Measurements from ENCODE around the gene ATP6V0E2.
"Not testable (repeated sequence)": the region's sequence is repeated elsewhere in the genome, so short reads cannot be mapped to it uniquely, and the experiment has no call there.

Gene ATP6V0E2

GRCh38 chr7:149873074-149873969, at the start of gene ATP6V0E2:
TSS of gene ATP6V0E2 (plus strand) at chr7:149873969. CDS start at chr7:149874066, 97 bp downstream.
- DNase-seq, result peak; percentile 91

DNA sequence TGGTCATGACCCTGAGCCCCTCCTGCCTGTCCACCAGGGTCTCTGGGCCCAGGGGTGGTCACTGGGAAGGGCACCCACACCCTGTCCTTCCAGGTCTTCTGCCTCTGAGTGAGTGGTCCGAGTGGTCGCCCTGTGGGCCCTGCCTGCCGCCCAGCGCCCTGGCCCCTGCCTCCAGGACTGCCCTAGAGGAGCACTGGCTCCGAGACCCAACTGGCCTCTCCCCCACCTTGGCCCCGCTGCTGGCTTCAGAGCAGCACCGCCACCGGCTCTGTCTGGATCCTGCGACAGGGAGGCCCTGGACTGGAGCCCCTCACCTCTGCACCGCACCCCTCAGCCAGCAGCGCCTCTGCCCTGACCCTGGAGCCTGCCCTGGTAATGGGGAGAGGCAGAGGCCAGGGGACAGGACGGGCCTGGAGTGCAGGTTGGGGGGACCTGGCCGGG, 49.4 kb upstream of the ATP6V0E2 start:
- no peak for DNase-seq

DNA sequence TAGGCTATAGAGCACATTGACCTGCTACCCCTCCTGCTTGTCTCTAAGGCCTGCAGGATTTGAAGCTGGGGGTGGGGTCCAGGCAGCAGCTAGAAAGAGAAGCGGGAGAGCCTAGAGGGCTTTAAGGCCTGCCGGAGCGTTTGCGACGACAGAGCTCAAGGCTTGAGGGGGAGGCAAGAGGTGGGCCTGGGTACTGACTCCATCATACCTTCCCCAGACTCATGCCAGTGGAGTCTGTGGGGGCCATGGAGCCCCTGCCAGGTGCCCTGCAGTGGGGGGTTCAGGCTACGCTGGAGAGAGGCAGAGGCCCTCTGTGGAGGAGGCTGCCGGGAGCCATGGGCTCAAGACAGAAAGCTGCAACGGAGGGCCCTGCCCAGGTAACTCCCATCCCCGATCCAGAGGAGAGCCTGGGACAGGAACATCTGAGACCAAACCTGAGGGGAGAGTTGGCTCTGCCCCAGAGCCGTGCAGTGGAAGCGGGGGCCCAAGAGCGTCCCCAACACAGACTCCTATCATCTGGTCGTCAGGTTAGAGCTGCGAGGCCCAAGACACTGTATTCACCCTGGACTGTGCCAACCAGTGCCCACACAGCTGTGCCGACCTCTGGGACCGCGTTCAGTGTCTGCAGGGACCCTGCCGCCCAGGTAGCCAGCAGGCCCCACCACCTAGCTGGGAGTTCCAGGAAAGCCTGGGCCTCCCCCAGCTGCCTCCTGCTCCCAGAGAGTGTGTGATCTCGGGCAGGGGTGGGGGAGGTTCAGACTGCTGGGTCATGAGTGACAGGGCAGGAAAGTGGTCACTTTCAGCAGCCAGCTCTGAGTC, 48.8 kb upstream of the ATP6V0E2 start:
- no peak for DNase-seq

GRCh38 chr7:149825567-149826343, 48.0 kb upstream of the ATP6V0E2 start:
- DNase-seq, result no peak

DNA sequence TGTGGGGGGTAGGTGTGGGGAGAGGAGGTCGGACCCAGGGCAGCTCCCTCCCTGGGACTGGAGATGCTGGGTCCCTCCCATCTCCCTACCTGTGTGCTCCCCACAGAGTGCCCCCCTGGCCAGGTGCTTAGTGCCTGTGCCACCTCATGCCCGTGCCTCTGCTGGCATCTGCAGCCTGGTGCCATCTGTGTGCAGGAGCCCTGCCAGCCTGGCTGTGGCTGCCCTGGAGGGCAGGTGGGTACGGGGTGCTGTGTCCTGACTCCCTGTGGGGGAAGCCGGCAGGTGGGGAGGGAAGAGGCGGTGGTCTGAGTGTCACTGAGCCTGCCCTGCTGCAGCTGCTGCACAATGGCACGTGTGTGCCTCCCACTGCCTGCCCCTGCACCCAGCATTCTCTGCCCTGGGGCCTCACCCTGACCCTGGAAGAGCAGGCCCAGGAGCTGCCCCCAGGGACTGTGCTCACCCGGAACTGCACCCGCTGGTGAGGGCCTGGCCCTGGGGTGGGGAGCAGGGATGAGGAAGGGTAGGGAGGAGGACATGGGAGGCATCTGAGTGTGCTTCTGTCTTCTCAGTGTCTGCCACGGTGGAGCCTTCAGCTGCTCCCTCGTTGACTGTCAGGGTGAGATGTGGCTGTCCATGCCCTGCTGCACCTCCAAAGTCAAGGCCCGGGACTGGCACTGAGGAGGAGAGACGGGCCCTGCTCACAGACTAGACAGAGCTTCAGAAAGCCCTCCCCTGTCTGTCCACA, 47.3 kb upstream of the ATP6V0E2 start:
- no peak for DNase-seq

- DNase-seq, result no peak
Measured at GRCh38 chr7:149827089-149827981, 46.4 kb upstream of the ATP6V0E2 start.

- no peak for DNase-seq
Measured at GRCh38 chr7:149828357-149829309, 45.1 kb upstream of the ATP6V0E2 start.

- not testable (repeated sequence) for DNase-seq
Measured at GRCh38 chr7:149830527-149830926, 43.2 kb upstream of the ATP6V0E2 start.

- DNase-seq, result no peak
Measured at GRCh38 chr7:149830997-149831740, 42.6 kb upstream of the ATP6V0E2 start.

DNA sequence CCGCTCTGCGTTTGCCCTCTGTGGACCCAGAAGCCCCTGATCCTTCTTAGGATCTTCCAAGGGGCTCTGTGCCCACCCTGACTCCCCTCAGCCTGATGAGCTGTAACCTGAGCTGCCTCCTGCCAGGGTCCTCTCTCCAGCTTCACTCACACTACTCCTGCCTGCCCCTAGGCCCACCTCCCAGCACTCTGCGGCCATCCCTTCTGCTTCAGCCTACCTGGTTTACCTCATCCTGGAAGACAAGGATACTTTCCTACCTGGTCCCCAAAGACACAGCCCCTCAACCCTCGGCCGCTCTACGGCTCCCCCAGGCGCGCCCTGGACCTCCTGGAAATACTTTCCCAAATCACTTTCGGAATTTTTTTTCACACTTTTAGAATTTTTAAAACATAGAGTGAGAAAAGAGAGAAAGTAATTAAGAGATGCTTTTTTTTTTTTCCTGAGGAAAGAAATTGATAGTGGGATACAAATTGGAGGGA, 42.0 kb upstream of the ATP6V0E2 start:
- no peak for DNase-seq

DNA sequence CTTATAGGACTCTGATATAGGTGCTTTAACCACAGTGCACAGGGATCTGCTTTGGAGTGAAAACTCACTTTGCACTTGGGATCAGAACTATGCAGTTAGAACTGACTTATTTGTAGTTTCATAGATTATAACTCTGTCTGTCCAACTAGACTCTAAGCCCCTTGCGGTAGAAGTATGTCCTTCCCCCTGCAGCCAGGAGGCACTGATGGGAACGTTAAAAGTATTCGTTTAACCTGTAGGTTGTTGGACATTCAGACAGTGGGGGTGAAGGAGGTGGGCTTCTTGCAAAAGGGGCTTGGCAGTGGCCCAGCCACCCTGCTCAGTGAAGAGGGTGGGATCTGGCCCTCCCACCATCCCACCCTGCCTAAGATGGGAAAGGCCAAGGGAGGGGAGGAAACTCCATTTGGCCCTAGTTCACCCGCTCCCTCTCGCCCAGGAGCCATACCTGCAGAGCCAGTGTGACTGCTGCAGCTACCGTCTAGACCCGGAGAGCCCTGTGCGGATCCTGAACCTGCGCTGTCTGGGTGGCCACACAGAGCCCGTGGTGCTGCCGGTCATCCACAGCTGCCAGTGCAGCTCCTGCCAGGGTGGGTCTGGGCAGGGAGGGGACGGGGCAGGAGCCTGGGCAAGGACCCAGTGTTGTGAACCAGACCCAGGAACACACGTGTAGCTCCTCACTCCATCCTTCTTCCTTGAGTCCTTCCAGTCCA, 41.3 kb upstream of the ATP6V0E2 start:
- no peak for DNase-seq

GRCh38 chr7:149833495-149834130, 40.2 kb upstream of the ATP6V0E2 start:
- no peak for DNase-seq

- DNase-seq, result no peak
Measured at GRCh38 chr7:149834601-149835000, 39.2 kb upstream of the ATP6V0E2 start.

DNA sequence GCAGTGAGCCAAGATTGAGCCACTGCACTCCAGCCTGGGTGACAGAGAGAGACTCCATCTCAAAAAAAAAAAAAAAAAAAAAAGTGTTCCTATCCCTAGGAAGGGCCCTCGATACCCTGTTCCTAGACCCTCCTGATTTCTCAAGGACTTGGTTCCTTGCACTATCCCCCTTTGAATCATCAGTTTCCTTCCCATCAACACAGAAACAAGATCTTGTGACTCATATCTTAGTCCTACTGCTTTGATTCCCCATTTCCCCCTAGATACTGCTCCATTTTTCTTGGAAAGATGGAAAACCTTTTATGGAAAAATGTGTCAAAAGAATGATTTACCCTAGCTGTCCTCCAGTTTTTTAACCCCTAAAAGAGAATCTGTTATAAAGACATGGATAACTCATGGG, 37.3 kb upstream of the ATP6V0E2 start:
- DNase-seq, result no peak

GRCh38 chr7:149837564-149838223, 36.1 kb upstream of the ATP6V0E2 start:
- DNase-seq, result no peak

- DNase-seq, result peak; percentile 98
Measured at GRCh38 chr7:149838224-149838991, 35.4 kb upstream of the ATP6V0E2 start, which contains the start of gene ZNF862. TSS of gene ZNF862 (plus strand) at chr7:149838375. CDS start at chr7:149838612, 237 bp downstream.
